Endothelial cell of umbilical vein (primary cell): ENCODE results near the gene ATP6V0C. TPM values are rescaled to one million over a fixed set of nuclear protein-coding genes. Genes with fewer than 3 reads are reported as not detected.
A peak's percentile ranks its signal among the peaks of the same experiment; 100 is the strongest.

Experiments used
- BruUV-seq: library from RNA; stranded (reverse); fragments of 400-500 nt; replicated peaks from 2 replicates; lab custom pipeline; 2021; lab: Mats Ljungman, UMichigan
- CTCF ChIA-PET: fragments of 300-600, 350-600 bp; sonication (Branson Sonifier 250); formaldehyde crosslinking; loops from one replicate; lab custom pipeline; 2021; ENCODE audit warnings: antibody characterized with exemption, inconsistent platforms; lab: Charles Lee
- POLR2A ChIA-PET: fragments of 300-600, 350-600 bp; sonication (Branson Sonifier 250); formaldehyde crosslinking; loops from one replicate; lab custom pipeline; 2021; ENCODE audit warnings: antibody characterized with exemption, inconsistent platforms; lab: Charles Lee
- DNase-seq: peaks from one replicate; pipeline ENCODE4 v3.0.0-alpha.2; 2011; ENCODE audit warnings: low read depth, low spot score
- FAIRE-seq: peaks from 2 replicates; lab custom pipeline; 2011; peaks lifted over from hg19 to GRCh38; lab: Jason Lieb, UNC
- H2AFZ ChIP-seq: 2 replicates; pipeline ENCODE4 v1.6.0; 2012; ENCODE audit warnings: low read depth, low read length, control low read depth, inconsistent platforms
- H3K27ac ChIP-seq: 2 replicates; pipeline ENCODE4 v1.5.1; 2011; ENCODE audit warnings: low read depth, mild to moderate bottlenecking, control low read depth, low read length, moderate library complexity; ENCODE audit not compliant: insufficient read depth
- H3K27me3 ChIP-seq, 2 experiments: 2 replicates each; pipeline versions ENCODE4 v1.6.0 to v1.6.1; 2011; ENCODE audit warnings: low read length in 2 of 2, mixed read lengths in 1 of 2; ENCODE audit not compliant: control insufficient read depth in 2 of 2, insufficient read depth in 2 of 2
- H3K36me3 ChIP-seq, 2 experiments: 2 replicates in 1 of 2; 3 replicates in 1 of 2; pipeline ENCODE4 v1.5.1; 2011; ENCODE audit warnings: low read length in 2 of 2, mild to moderate bottlenecking in 1 of 2, moderate library complexity in 1 of 2; ENCODE audit not compliant: control insufficient read depth in 2 of 2, insufficient read depth in 2 of 2; ENCODE audit errors: extremely low read depth in 1 of 2
- H3K4me1 ChIP-seq: 3 replicates; pipeline ENCODE4 v1.5.1; 2011; ENCODE audit warnings: mild to moderate bottlenecking, low read length; ENCODE audit not compliant: control insufficient read depth, insufficient read depth; ENCODE audit errors: extremely low read depth
- H3K4me2 ChIP-seq: 2 replicates; pipeline ENCODE4 v1.6.1; 2011; ENCODE audit warnings: low read length, control low read depth, mixed read lengths; ENCODE audit not compliant: insufficient read depth
- H3K4me3 ChIP-seq, 3 experiments: fragments of 200-600 bp in 1 of 3; sonication (generic), shearing (Covaris generic) in 1 of 3; replicated peaks in 1 of 3; 2 replicates each; pipeline ENCODE4 v1.5.1; 2011 to 2016; ENCODE audit warnings: control low read depth in 3 of 3, low read length in 3 of 3, mild to moderate bottlenecking in 2 of 3, inconsistent platforms in 1 of 3, low read depth in 1 of 3, moderate library complexity in 1 of 3; ENCODE audit not compliant: insufficient read depth in 1 of 3
- H3K79me2 ChIP-seq: 2 replicates; pipeline ENCODE4 v1.6.0; 2012; ENCODE audit warnings: low read length, inconsistent platforms; ENCODE audit not compliant: control insufficient read depth, insufficient read depth
- H3K9ac ChIP-seq: replicated peaks from 2 replicates; pipeline ENCODE3; 2011; ENCODE audit warnings: low read length, control low read depth; ENCODE audit not compliant: insufficient read depth; ENCODE audit errors: extremely low read depth
- H3K9me1 ChIP-seq: replicated peaks from 3 replicates; pipeline ENCODE4 v1.6.0; 2011; ENCODE audit warnings: mild to moderate bottlenecking, low read length; ENCODE audit not compliant: control insufficient read depth, insufficient read depth; ENCODE audit errors: extremely low read depth
- H3K9me3 ChIP-seq: replicated peaks from 2 replicates; pipeline ENCODE4 v1.5.1; 2012; ENCODE audit warnings: low read length, inconsistent platforms; ENCODE audit not compliant: control insufficient read depth, insufficient read depth
- H4K20me1 ChIP-seq: replicated peaks from 2 replicates; pipeline ENCODE3; 2011; ENCODE audit warnings: mild to moderate bottlenecking, low read length; ENCODE audit not compliant: control insufficient read depth, insufficient read depth; ENCODE audit errors: extremely low read depth
- CTCF ChIP-seq, 2 donors: IDR thresholded peaks; 1 replicate in 1 of 2; 2 replicates in 1 of 2; pipeline ENCODE4 v1.5.1; 2011; ENCODE audit warnings: low read length in 2 of 2, mild to moderate bottlenecking in 2 of 2, moderate library complexity in 2 of 2, control low read depth in 1 of 2, inconsistent platforms in 1 of 2, low read depth in 1 of 2; ENCODE audit not compliant: insufficient read depth in 1 of 2; ENCODE audit errors: extremely low read depth in 1 of 2
- EZH2 ChIP-seq: IDR thresholded peaks from 2 replicates; pipeline ENCODE4 v1.6.1; 2012; ENCODE audit warnings: borderline replicate concordance, low read depth, mild to moderate bottlenecking, moderate library complexity, low read length, inconsistent platforms; ENCODE audit not compliant: severe bottlenecking
- FOS ChIP-seq: IDR thresholded peaks from 2 replicates; pipeline ENCODE4 v1.6.1; 2011; ENCODE audit warnings: mild to moderate bottlenecking, low read length, moderate library complexity, borderline replicate concordance; ENCODE audit not compliant: insufficient read depth
- JUN ChIP-seq: IDR thresholded peaks from 2 replicates; pipeline ENCODE4 v1.6.1; 2011; ENCODE audit warnings: borderline replicate concordance, low read depth; ENCODE audit not compliant: insufficient read length, insufficient read depth
- MAX ChIP-seq: IDR thresholded peaks from 2 replicates; pipeline ENCODE4 v1.6.1; 2011; ENCODE audit not compliant: insufficient read depth, insufficient read length
- POLR2A ChIP-seq: IDR thresholded peaks from 2 replicates; pipeline ENCODE4 v1.6.1; 2012; ENCODE audit warnings: low read depth, mild to moderate bottlenecking, control low read depth, low read length
- POLR2AphosphoS5 ChIP-seq: IDR thresholded peaks from 2 replicates; pipeline ENCODE4 v1.6.1; 2012; ENCODE audit warnings: low read depth, mild to moderate bottlenecking, control low read depth, low read length, moderate library complexity; ENCODE audit not compliant: insufficient read depth
- dilution Hi-C: fragments of 300-500 bp; cut with MboI; formaldehyde crosslinking; loops from one replicate; pipeline ENCODE4 v1.15.0; 2019; ENCODE audit warnings: low sequenced_read_pairs; ENCODE audit not compliant: extremely low pct_ligation_motif_present
- intact Hi-C: fragments of 100-400 bp; cut with micrococcal nuclease; formaldehyde crosslinking; loops from one replicate; pipeline ENCODE4 v1.10.0; 2022
- polyA plus RNA-seq, 4 experiments: library from polyadenylated mRNA; depleted of rRNA in 3 of 4; stranded (reverse) in 3 of 4; unstranded in 1 of 4; fragments of >200 nt; gene quantifications; 2 replicates each; pipeline versions ENCODE4 v1.2.1 to v1.2.3, GENCODE V29; 2011 to 2012; ENCODE audit warnings: missing spikeins in 1 of 4
- total RNA-seq: library from RNA; stranded (reverse); gene quantifications from 2 replicates; pipeline ENCODE4 v1.2.3, GENCODE V29; 2021

The ATP6V0C gene
- total and polyA plus RNA-seq, 2 donors (not counting 3 experiments of a cell fraction or from before 2014, with no cell fraction given), result 146 to 194 TPM

GRCh38 chr16:2520784-2521531, 7.2 kb downstream of the ATP6V0C start:
- peak overlapping the region; percentile 48 to 59 (median 55) for H3K4me3 ChIP-seq
- dilution Hi-C loops (no loop called here), intact Hi-C loops (no loop called here)
- H3K9me3 ChIP-seq, result no peaks in the 10 kb centered on the region
- no peaks in the 10 kb centered on the region for H3K27me3 ChIP-seq
- H3K27ac ChIP-seq, result no peak overlapping the region
- H3K4me2 ChIP-seq, result peak overlapping the region; percentile 71
- FAIRE-seq, result no peak
- no TSS peak for BruUV-seq
- no peaks in the 10 kb centered on the region for H4K20me1 ChIP-seq
- peaks cover 24% of the 10 kb centered on the region for H3K4me1 ChIP-seq
- H3K36me3 ChIP-seq, result peaks cover 7 to 15% of the 10 kb centered on the region in 2 experiments
- TF ChIP-seq JUN, result no peak
- TF ChIP-seq POLR2AphosphoS5, result no peak
- no peak for TF ChIP-seq CTCF (IDR thresholded peaks at IDR 0.05; ENCODE audit: extremely low read depth in 1 of 2, insufficient read depth in 1 of 2, low read depth in 1 of 2, low read length in 2 of 2)
- no peak for TF ChIP-seq EZH2
- TF ChIP-seq FOS, result no peak
- no peak for TF ChIP-seq POLR2A
- TF ChIP-seq MAX, result no peak
- H3K9me1 ChIP-seq, result no peaks in the 10 kb centered on the region
- H2AFZ ChIP-seq, result no peak overlapping the region
- H3K9ac ChIP-seq, result peak overlapping the region; percentile 72
- ChIA-PET CTCF (interaction anchor here (1.0 kb wide), 2 partner anchors 11 to 20 kb away, joined by 3 read pairs; no protein-coding TSS in a partner anchor), POLR2A (interaction anchor here (1.4 kb wide), 1 partner anchor 10 kb away, joined by 6 read pairs; the partner anchor contains the start of gene CEMP1)
- no peak for DNase-seq
- peaks cover 45% of the 10 kb centered on the region for H3K79me2 ChIP-seq
